Tibial artery (tissue), 4 donors: ENCODE results near the gene CLDN18.

Source experiments
- DNase-seq, 2 donors: peaks; one replicate each; pipeline ENCODE4 v3.0.0-alpha.2; 2019
- H3K27ac ChIP-seq, 2 donors: fragments of 200-600 bp; sonication (generic) in 1 of 2; 1 replicate in 1 of 2; 2 replicates in 1 of 2; pipeline ENCODE4 v1.5.1; 2018 to 2019; ENCODE audit warnings: mild to moderate bottlenecking in 1 of 2
- H3K27me3 ChIP-seq, 2 donors: fragments of 200-600 bp; sonication (generic) in 1 of 2; one replicate each; pipeline versions ENCODE4 v1.5.1 to v1.6.0; 2016 to 2019
- H3K36me3 ChIP-seq, 3 donors: fragments of 200-600 bp; sonication (generic) in 2 of 3; one replicate each; pipeline ENCODE4 v1.5.1; 2016 to 2019; ENCODE audit warnings: mild to moderate bottlenecking in 2 of 3
- H3K4me1 ChIP-seq, 4 donors: fragments of 200-600 bp; sonication (generic) in 2 of 4; 1 replicate in 3 of 4; 2 replicates in 1 of 4; pipeline ENCODE4 v1.5.1; 2016 to 2019
- H3K4me3 ChIP-seq, 2 donors: fragments of 200-600 bp; sonication (generic) in 1 of 2; 1 replicate in 1 of 2; 2 replicates in 1 of 2; pipeline ENCODE4 v1.5.1; 2018 to 2019; ENCODE audit warnings: mild to moderate bottlenecking in 2 of 2
- H3K9me3 ChIP-seq, 3 donors: fragments of 200-600 bp; sonication (generic) in 1 of 3; one replicate each; pipeline ENCODE4 v1.5.1; 2016 to 2019
- intact Hi-C: fragments of 100-400 bp; cut with DNase I; formaldehyde crosslinking; loops from one replicate; pipeline ENCODE4 v1.15.0; 2023; ENCODE audit warnings: low total_unique reads
- TF ChIP-seq, protein P1 (sequence below), 2 experiments: fragments of 200-600 bp in 1 of 2; fragments of 450-650 bp in 1 of 2; IDR thresholded peaks; one replicate each; pipeline ENCODE4 v1.5.1; 2017 to 2019; ENCODE audit warnings: antibody characterized with exemption in 2 of 2, mild to moderate bottlenecking in 1 of 2, moderate library complexity in 1 of 2

CLDN18 gene

DNA sequence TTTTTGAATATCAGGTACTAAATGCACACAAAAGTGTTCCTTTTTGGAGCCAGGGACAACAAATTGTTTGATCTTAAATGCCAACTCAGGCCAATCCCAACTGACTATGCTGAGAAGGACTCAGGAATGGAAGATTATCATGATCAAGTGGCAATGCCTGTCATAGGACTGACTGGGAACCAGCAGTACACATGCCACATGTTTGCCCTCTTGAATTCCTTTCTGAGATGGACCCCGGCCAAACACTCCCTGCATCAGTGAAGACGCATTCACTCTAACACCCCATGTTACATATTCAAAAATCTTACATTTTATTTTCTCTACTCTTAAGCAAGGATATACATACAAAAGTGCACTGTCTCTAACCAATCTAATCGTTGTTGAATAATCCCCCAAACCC lies 36.1 kb downstream of the CLDN18 start:
- no peak overlapping the region for H3K27ac ChIP-seq
- intact Hi-C loops = no loop called here
- DNase-seq = no peak
- H3K4me1 ChIP-seq = peaks cover 0 to 5% (median 0%) of the 10 kb centered on the region in 4 donors
- H3K27me3 ChIP-seq = no peaks in the 10 kb centered on the region
- H3K9me3 ChIP-seq = no peaks in the 10 kb centered on the region
- TF ChIP-seq, protein P1, sequence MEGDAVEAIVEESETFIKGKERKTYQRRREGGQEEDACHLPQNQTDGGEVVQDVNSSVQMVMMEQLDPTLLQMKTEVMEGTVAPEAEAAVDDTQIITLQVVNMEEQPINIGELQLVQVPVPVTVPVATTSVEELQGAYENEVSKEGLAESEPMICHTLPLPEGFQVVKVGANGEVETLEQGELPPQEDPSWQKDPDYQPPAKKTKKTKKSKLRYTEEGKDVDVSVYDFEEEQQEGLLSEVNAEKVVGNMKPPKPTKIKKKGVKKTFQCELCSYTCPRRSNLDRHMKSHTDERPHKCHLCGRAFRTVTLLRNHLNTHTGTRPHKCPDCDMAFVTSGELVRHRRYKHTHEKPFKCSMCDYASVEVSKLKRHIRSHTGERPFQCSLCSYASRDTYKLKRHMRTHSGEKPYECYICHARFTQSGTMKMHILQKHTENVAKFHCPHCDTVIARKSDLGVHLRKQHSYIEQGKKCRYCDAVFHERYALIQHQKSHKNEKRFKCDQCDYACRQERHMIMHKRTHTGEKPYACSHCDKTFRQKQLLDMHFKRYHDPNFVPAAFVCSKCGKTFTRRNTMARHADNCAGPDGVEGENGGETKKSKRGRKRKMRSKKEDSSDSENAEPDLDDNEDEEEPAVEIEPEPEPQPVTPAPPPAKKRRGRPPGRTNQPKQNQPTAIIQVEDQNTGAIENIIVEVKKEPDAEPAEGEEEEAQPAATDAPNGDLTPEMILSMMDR (IDR thresholded peaks at IDR 0.05) = no peak
- peaks cover 2 to 9% (median 9%) of the 10 kb centered on the region in 3 donors for H3K36me3 ChIP-seq
- H3K4me3 ChIP-seq = no peak overlapping the region

DNA sequence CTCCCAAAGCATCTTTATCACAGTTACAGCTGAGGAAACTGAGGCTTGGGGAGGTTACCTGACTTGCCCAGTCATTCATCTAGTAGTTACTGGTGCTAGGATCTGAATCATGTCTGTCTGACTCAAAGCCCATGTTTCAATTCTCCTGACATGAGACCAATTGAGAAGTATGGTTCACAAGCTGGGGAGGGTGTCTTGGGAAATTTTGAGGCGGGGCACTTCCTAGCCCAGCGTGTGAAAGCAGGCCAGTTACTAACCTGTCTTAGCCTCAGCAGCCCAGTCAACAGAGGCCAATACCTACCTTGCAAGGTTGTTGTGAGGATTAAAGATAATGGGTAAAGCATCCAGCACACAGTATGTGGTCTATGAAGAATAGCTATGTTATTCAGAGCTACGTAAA lies 37.0 kb downstream of the CLDN18 start:
- TF ChIP-seq, protein P1 (IDR thresholded peaks at IDR 0.05) = no peak
- peaks cover 7 to 12% (median 9%) of the 10 kb centered on the region in 3 donors for H3K36me3 ChIP-seq
- no peak for DNase-seq
- no peaks in the 10 kb centered on the region for H3K9me3 ChIP-seq
- H3K4me3 ChIP-seq = no peak overlapping the region
- intact Hi-C loops = no loop called here
- peaks cover 0 to 5% (median 0%) of the 10 kb centered on the region in 4 donors for H3K4me1 ChIP-seq
- H3K27me3 ChIP-seq = no peaks in the 10 kb centered on the region
- H3K27ac ChIP-seq = no peak overlapping the region

DNA sequence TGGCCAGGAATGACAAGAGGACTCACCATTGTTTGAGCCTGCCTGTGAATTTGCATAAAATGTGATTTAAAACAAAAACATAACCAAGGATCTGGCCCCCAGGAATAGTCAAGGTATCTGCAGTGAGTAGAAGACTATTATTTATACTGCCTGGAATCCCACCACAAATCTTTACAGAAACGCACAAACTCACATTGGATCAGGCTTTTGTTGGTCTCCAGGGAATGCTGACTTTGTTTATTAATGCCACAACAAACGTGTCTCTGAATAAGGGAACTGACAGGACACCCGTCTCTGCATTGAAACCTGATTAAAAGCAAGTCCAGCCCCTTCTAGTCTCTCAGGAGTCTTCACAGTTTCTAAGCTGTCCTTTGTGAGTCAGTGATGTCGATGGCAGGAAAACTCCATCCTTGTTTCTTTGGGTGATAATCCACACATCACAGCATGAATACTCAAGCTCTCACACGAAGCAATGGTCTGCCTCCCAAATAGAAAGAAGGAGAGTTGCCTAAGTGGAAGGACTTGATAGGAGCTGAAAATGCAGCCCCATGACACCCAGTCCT lies 37.7 kb downstream of the CLDN18 start:
- TF ChIP-seq, protein P1 (IDR thresholded peaks at IDR 0.05) = no peak
- Histone ChIP-seq H3K27me3 (no peaks in the 10 kb centered on the region), H3K9me3 (no peaks in the 10 kb centered on the region), H3K4me3 (no peak overlapping the region), H3K27ac (no peak overlapping the region), H3K4me1 (peaks cover 0 to 5% (median 0%) of the 10 kb centered on the region in 4 donors), H3K36me3 (peaks cover 7 to 12% (median 9%) of the 10 kb centered on the region in 3 donors)
- DNase-seq = no peak
- intact Hi-C loops = no loop called here

DNA sequence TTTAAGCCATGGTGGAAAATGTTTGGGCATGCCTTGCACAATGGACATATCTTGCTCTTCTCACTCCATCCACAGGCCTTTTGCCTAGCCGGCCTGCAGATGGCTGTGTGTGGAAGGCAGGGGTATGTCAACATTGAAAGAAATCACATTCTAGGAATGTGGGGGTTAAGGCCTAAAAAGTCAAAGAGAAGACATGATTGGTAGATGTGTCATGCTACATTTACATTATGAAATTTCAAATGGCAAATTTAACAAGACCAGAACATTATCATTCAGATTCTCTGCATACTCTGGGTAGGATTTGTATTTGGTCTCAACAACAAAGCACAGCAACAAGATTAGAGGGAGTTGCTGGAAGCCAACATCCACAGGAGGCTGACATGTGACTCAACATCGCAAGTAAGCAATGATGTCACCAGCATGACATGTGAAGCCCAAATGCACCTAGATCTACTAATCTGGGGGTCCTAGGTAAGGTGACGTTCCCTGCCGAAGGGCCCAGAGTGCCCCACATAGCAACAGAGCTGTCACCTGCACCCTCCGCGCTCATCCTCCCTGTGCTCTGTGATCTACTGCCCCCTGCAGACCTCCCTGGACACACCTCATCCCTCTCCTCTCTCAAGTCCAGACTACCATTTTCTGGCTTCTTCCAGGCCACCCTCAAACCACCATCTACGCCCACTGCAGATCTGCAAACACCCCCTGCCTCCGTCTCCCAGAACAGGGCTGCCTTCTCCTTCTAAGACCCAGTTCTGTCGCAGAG lies 39.4 kb downstream of the CLDN18 start:
- no peaks in the 10 kb centered on the region for H3K27me3 ChIP-seq
- H3K27ac ChIP-seq = no peak overlapping the region
- peaks cover 7 to 12% (median 9%) of the 10 kb centered on the region in 3 donors for H3K36me3 ChIP-seq
- DNase-seq = no peak
- intact Hi-C loops = no loop called here
- TF ChIP-seq, protein P1 (IDR thresholded peaks at IDR 0.05) = no peak
- no peaks in the 10 kb centered on the region for H3K4me1 ChIP-seq
- H3K9me3 ChIP-seq = no peaks in the 10 kb centered on the region
- H3K4me3 ChIP-seq = no peak overlapping the region

DNA sequence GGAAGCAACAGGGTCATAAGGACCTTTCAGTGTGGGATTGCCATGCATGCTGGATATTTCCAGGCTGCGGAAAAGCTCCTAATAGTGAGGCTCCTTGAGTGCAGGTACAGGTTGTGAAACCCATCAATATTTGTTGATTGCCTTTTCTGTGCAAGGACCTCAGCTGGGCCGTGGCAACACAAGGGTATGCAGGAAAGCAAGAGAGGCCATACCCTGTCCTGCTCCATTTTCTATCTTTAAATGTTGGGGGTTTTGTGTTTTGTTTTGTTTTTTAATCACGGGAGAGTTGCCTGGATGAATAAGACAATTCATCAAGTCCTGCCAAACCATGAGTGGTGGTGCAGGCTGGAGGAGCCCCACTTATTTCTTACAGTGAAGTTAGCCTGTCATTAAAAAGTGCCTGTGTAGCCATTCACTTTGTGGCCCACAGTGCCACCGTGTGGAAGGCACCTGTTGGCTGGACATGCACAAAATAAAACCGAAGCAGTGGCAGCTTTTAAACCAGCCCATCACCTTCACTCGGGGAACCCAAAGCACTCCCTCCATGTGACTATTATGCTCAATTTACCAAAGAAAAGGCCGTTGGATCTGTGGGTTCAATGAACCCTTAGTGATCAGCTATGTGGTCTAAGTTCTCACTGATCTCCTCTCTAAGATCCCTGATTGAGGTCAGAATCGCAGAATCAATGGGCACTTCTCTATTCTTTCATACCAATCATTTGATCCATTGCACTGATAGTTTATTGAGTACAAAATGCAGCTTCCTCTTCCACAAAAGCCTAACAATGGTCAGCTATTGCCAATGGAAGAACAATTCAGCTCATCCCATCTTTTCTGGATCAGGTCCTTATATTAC lies 42.2 kb downstream of the CLDN18 start:
- DNase-seq = no peak
- TF ChIP-seq, protein P1 (IDR thresholded peaks at IDR 0.05) = peak; percentile 21 to 39
- peaks cover 5 to 12% (median 7%) of the 10 kb centered on the region in 3 donors for H3K36me3 ChIP-seq
- H3K9me3 ChIP-seq = no peaks in the 10 kb centered on the region
- no peaks in the 10 kb centered on the region for H3K4me1 ChIP-seq
- intact Hi-C loops = no loop called here
- no peak overlapping the region for H3K27ac ChIP-seq
- H3K4me3 ChIP-seq = no peak overlapping the region
- H3K27me3 ChIP-seq = no peaks in the 10 kb centered on the region
